DMS53 (cell line): Measurements from ENCODE around the gene BCL6.

Experiments used
- DNase-seq: peaks from one replicate; lab custom pipeline; 2025; lab: John Stamatoyannopoulos, UW

BCL6 gene

DNA sequence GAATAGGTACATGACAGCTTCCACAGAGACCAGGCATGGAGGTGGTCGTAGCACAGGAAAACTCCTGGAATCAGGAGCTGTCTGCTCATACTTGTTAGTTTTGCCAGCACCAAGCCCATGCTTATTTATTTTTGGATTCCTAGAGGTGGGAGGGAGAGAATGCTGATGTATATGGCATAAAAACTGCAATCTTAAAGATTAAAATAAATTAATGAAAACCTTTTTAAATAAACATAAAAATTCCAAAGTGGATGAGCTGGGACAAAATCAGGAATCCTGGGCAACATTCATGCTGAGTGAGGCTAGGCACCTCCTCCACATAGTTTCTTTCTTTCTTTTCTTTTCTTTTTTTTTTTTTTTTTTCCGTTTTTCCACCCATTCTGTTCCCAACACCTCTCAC is 14.3 kb upstream of the BCL6 start:
- no peak for DNase-seq

DNA sequence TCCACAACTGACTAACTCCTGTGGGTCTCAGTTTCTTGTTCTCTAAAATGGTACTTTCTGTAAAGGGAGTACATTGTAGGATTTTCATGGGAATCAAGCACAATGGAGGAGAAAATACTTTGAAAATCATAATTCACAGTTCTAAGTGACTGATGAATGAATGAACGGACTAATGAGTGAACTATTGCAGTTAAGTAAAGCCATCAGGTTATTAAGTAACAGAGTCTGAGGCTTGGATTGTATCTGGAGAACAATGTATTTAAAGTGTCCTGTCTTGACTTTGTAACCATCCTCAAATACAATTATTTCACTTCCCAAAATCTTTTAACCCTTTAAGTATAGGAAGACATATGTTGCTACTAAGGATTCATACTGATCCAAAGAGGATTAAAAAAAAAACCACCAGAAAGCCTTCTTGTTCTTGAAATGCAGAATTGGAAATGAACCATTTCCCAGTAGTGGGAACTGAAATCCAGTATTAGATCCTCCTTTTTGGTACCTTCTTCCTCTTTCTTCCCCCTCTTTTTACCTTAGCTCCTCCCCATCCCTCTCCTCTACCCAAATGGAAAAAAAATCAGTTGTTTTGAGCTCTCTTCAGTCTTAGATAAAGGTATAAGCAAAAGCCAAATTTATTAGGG is 13.2 kb upstream of the BCL6 start:
- DNase-seq, result no peak

- no peak for DNase-seq
Observed at GRCh38 chr3:187753516-187753915, 8.2 kb upstream of the BCL6 start.

- DNase-seq, result peak; percentile 86
Observed at GRCh38 chr3:187750513-187751123, 5.3 kb upstream of the BCL6 start.

DNA sequence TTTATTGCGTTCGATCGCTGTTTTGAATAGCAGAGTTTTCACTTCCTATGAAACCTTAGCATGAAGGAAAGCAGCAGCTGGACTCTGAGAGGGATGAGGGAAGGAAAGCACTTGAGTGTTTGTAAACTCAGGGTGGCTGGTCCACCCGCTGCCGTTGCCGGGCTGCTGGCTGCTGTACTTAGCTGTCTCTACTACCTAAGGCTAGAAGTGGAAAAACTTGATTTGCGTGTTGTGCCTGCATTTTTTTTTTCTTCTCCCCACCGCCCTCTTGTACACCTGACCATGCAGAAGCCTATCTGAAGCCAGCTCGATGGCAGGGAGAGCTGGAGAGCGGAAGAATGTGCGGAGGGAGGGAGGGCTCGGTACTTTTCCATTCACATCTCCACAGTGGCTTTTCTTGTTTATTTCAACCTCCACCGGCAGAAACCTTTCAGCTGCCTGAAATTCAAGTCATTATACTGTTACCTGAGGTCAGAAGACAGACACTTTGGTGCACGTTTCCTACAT is 4.8 kb upstream of the BCL6 start:
- DNase-seq, result peak; percentile 97

GRCh38 chr3:187748050-187748481 is 2.8 kb upstream of the BCL6 start:
- peak; percentile 88 for DNase-seq

DNA sequence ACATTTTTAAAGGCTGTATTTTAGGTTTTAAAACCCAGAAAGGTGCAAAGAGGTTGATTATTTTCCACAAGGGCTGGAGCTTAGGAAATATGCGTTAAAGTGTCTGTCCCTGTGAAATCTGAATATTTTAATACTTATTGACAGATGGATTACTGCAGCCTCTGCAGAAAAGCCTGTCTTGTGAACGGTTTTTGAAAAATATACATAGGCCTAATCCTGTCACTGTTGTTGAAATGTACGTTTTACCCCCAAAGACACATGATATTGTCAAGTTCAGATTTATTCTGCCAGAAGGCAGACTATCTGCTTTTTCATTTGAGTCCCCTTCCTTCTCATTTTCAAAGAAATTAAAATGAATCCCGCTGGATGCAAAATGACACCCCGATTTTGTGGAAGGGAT is 2.2 kb upstream of the BCL6 start:
- peak; percentile 8 for DNase-seq

- peak; percentile 59 for DNase-seq
Observed at GRCh38 chr3:187746442-187747281, 1.4 kb upstream of the BCL6 start.

DNA sequence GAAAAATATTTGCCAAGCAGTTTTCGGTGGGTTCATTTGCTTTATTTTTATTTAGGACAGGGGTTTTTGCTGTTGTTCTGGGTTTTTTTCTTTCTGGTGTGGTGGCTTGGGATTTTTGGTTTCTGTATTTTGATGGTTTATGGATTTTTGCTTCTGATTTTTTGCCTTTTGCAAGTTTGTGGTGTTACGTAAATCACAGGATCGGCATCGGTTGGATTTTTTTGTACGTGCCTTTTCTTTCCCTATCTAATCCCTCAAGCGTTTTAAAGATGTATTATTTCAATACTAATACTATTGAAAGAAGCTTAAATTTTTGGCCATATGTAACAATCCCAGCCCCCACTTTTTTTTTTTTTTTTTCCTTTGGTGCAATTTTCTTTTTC is 782 bp upstream of the BCL6 start:
- DNase-seq, result no peak

- peak; percentile 67 for DNase-seq
Observed at GRCh38 chr3:187744169-187745151, 808 bp downstream of the BCL6 start.

DNA sequence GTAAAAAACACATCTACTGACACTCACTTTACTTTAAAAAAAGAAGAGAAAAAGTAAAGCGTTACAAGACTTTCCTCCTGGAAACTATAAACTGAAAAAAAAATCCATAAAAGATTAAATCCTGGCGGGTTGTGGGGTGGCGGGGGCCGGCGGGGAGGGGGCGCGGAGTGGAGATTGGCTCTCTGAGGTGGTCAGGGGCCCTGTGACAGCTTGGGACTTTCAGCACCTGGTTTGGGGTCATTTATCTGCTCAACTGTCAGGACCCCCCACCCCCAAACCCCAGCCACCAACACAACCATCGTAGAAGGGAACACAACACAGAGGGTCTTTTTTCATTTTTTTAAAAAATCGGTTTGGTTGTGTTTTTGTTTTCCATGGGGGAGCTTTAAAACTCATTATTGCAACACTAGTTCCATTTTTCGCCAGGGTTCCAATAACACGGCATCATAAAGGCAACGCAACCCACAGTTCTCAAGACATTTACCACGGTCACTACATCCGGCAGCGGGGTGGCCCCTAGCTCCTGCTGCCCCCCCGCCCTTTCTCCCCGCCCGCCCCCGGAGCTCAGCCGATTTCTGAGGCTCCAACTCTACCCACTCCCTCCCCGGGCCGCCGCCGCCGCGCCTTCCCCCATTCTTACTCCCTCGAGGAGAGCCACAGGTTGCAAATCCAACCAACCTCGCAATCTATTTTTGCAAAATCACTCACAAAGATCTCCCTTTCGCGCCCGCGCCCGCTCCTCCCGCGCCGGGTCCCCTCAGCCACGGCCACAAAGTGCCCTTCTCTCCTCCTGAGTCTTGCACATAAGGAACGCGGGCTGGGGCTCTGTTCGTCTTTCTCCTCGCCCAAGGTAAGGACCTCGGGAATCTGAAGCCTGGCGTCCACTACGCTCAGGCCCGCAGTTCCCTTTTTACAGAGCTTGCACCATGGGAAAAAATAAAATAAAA is 1.8 kb downstream of the BCL6 start:
- DNase-seq, result peak; percentile 46

- no peak for DNase-seq
Observed at GRCh38 chr3:187742351-187743171, 2.7 kb downstream of the BCL6 start.

DNA sequence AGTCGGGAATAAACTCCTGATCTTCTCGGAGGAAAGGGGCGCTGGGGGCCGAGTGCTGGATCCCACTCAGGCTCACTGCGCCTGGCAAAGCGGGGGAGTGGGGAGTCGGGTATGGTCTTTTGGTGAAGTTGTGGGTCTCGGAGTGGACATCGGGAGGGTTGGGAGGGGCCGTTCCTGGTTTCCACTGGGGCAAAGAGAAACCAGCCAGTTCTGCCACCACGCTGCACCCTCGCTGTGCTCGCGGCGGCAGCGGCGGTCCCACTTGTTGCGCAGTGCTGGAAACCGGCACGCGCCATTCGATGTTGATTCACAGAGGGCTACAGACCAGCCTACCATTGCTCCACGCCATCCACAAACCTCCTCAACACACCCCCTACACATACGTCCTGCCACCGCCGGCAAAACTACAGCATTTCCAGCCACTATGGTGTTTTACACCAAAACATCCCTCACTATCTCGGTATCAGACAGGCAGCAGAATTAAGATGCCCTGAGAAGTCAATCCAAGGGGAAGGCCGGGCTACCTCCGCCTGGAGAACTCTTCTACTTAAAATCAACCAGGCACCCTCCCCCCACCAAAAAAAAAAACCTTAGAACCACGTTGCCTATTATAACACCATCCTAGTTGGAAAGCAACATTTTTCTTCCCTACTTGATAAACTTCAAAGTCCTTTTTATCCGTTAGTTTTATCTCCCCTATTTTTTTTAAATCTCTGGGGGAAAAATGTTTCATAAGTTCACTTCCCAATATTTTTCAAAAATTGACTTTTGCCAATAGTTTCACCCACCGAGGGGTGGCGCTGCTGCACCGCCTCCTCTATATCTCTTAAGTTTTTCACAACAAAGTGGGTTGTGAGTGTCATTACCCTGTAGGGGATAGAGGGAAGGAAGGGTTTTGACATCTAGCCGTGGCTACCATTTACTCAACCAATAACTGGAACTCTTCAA is 3.6 kb downstream of the BCL6 start:
- DNase-seq, result peak; percentile 81

- DNase-seq, result peak; percentile 70
Observed at GRCh38 chr3:187740421-187741399, 4.6 kb downstream of the BCL6 start.

DNA sequence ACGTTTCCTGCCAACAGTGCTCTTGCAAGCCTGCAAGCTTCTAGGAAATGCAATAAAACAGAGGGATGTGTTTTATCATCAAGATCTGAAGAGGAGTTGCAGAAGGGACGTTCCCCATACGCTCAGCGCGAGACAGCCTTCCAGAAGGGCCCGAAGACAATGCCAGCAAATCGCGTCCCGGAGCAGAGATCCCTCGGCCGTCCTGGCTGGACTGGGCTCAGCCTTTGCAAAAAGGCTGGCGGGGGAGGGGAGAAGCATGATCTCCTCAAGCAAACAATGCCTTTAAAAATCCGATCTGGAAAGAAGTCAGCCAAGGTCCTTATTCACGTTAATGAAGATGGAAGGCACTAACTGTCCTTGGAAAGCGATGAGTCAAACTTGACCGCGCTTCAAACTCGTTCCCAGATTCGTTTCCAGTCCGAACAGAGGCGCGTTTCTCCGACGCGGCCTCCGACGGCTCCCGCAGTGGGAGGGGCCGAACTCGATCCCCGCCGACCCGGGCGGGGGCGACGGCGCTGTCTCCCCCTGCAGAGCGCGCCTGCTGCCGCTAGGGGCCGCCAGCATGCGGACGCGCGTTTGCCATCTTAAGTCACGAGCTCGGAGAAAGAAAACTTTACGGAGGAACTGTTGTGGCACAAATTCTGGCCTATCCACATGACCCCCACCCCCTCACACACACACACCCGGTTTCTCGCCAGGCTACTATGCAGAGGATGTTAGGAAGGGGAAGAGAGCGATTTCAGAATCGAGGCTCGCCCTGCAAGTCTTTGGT is 5.5 kb downstream of the BCL6 start:
- DNase-seq, result peak; percentile 62

DNA sequence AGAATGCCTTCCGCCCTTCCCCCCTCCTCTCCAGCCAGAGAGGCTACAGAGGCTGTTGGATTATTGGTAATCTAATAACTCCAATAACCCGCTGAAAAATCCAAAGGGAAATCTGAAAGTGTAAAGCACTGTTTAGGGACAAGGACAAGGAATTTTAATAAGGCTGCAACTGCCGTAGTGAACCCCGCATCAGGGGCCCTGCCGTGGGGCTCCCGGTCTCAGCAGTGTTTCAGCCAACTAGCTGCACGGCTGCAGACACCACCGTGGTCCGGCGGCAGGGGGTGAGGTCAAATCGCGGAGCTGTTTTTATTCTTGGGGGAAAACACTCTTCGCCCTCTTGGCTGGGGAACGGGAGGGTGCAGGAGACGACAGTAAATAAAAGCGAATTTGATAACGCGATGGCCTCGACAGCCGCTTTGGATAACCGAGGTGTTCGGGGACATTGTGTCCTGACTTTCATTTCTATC is 6.1 kb downstream of the BCL6 start:
- peak; percentile 53 for DNase-seq
